NCI-H146 (cell line): ENCODE results near the gene GGA3.
"Not testable (repeated sequence)": the region's sequence is repeated elsewhere in the genome, so short reads cannot be mapped to it uniquely, and the experiment has no call there.

Source experiments
- DNase-seq: peaks from one replicate; lab custom pipeline; 2025; lab: John Stamatoyannopoulos, UW

Gene GGA3

DNA sequence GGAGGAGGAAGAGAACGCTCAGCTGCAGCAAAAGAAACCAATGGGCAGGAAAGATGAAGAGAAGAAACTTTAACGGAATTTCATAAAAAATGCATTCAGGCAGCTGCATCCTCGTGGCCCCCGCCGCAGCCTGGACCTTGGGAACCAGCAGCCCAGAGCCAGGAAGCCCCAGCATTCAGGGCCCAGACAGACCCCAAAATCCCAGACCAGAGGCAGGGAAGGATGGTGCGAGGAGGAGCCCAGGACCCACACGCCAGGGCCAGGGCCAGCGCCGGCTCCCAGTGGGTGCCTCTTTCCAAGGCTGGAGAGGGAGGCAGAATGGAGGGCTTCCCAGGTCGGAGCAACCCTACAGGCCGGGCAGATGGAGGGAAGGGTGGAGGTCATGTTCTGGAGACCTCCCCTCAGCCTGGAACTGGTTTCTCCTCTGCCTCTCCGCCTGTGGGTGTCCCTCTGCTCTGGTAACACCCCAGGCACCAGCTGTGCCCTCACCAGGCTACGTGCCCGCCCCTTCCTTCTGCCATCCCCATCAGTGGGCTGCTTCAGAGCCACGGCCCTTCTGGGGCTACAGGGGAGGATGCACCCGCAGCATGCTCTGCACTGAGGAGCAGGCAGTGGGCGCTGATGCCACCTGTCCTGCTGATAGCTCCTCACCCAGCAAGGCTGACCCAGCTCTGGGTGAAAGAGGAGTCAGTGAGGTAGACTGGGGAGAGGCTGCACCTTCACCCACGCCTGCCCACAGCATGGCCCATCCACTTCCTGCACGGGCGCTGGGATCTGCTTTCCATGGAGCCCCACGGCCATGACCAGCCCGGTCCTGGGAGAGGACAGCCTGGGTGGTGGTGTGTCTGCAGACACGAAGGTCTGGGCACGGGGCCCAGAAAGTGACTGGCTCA lies 10.8 kb upstream of the GGA3 start:
- no peak for DNase-seq

GRCh38 chr17:75271233-75271954 lies 10.0 kb upstream of the GGA3 start:
- peak; percentile 65 for DNase-seq

- DNase-seq: no peak
Measured at GRCh38 chr17:75270966-75271232, 9.5 kb upstream of the GGA3 start, which contains the start of gene MIF4GD. TSS of gene MIF4GD (minus strand) at chr17:75271231. CDS start at chr17:75270195, 1,036 bp downstream.

GRCh38 chr17:75270218-75270965 lies 9.0 kb upstream of the GGA3 start:
- peak; percentile 78 for DNase-seq

- no peak for DNase-seq
Measured at GRCh38 chr17:75269844-75270217, 8.4 kb upstream of the GGA3 start.

GRCh38 chr17:75267411-75268232 lies 6.2 kb upstream of the GGA3 start:
- DNase-seq: peak; percentile 52

DNA sequence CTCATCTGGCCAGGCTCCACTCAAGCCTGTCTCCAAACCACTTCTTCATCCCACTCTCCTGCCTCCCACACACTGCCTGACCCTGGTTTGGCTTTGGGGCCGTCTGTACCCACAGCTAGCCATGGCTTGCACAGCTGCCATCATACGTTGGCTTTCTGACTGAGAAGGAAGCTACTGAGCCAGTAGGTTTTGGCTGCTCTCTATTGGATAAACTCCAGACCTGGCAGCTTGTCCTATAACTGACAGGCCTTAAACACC lies 5.7 kb upstream of the GGA3 start:
- DNase-seq: no peak

DNA sequence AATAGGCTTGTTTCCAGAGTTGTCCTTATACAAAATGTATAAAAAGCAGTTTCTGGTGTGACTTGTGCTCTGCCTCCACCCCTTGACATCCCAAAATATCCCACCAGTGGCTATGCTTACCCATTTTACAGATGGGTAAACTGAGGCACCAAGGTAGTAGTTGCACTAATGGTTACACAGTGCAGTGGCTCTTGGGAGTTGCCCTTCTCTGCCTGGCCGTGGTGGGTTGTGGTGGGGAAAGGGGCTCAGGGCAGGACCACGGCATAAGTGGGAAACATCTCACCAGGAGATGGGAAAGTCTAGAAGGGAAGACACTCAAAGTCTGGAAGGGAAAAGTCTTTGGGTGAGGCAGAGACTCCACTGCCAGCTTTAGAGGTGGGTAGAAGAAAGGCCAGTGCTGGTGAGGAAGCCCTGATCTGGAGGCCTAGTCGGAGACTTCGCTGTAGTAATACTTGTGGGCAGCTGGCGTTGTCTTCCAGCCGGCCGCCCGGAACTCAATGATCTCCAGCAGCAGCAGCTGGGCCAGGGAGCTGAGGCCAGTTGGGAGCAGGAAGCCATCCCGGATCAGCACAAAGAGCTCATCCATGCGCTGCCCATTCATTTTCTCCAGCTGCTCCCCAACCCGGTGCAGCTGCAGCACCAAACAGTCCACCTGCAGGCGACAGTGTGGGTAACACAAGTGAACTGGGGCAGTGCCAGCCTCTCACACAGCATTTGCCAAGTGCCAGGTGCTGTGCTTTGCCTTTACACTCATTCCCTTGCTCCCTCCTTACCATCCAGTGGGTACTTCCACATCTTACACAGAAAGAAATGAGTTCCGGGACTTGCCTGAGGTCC lies 5.1 kb upstream of the GGA3 start:
- DNase-seq: no peak

- DNase-seq: no peak
Measured at GRCh38 chr17:75265614-75266315, 4.4 kb upstream of the GGA3 start.

- DNase-seq: no peak
Measured at GRCh38 chr17:75263055-75263454, 1.6 kb upstream of the GGA3 start.

GRCh38 chr17:75262112-75262606 lies 753 bp upstream of the GGA3 start:
- peak; percentile 50 for DNase-seq

DNA sequence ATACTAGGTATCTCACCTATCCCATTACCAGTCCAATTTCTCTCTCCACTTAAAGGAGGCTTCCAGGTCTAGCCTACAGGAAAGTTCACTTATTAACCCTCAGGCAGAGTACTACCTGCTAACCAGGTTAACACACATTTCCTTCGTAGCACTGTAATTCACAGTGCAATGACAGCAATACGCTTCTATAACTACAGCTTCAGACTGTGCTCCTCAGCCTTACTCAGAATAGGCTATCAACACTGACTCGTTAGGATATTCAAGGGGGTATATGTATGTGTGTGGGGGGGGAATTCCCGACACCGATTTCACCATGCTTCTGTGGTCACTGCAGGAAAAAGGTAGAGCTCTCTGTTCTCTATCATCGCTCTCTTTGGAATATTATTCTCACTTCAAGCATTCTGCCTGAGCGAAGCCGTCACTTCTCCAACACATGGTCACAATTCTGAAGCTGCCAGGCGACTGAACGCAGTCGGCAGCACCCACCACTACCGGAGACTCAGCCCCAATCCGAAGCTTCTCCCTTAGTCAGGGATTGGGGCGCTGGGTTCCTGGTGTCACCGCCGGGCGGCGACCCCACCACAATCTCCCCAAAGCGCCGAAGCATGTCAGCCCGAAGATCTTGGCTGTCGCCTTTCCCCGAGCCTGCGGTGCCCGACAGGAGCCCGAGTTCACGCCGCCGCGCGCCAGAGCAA lies 618 bp downstream of the GGA3 start:
- no peak for DNase-seq

DNA sequence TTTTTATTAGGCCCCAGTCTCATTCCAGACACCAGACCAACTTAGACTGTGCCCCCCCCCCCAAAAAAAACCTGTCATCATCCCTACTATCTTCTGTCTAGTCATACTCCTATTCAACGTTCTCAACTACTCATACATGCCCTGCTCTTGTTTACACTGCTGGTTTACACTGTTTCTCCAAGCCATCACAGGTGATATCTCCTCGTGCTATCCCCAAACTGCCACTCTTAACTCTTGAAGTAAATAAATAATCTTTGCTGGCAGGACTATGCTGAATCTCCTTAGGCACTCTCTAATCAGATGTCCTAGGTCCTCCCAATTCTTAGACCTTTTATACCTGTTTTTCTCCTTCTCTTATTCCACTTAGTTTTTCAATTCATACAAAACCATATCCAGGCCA lies 4.2 kb downstream of the GGA3 start:
- not testable (repeated sequence) for DNase-seq

DNA sequence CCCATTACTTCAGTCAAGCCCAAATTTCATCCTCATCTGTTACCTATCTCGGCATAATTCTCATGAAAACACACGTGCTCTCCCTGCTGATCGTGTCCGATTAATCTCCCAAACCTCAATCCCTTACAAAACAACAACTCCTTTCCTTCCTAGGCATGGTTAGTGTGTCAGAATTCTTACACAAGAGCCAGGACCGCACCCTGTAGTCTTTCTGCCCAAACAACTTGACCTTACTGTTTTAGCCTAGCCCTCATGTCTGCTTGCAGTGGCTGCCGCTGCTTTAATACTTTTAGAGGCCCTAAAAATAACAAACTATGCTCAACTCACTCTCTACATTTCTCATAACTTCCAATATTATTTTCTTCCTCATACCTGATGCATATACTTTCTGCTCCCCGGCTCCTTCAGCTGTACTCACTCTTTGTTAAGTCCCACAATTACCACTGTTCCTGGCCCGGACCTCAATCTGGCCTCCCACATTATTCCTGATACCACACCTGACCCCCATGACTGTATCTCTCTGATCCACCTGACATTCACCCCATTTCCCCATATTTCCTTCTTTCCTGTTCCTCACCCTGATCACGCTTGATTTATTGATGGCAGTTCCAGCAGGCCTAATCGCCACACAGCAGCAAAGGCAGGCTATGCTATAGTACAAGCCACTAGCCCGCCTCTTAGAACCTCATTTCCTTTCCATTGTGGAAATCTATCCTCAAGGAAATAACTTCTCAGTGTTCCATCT lies 5.3 kb downstream of the GGA3 start:
- not testable (repeated sequence) for DNase-seq

- no peak for DNase-seq
Measured at GRCh38 chr17:75252039-75252816, 9.2 kb downstream of the GGA3 start.

DNA sequence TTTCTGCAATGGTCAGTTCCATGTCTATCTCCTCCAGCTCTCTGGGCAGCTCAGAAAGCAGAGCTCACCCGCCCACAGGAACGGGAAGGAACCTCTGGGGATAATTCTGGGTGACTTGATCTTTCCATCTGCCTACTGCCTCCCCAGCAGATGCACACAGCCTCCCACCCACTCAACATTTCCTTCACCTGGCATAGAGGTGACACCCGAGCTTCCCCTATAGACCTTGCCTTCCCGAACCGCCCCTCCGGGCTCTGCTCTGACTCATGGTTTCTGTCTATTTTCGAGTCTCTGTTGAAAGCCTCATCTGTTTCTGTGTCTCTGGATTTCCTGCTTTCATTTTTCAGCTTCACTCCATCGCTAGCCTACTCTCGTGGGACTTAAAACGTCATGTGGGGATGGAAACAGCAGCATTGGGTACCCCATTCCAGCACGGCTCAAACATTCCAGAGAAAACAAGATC lies 11.4 kb downstream of the GGA3 start:
- no peak for DNase-seq

GRCh38 chr17:75249564-75249963 lies 11.8 kb downstream of the GGA3 start:
- DNase-seq: no peak

DNA sequence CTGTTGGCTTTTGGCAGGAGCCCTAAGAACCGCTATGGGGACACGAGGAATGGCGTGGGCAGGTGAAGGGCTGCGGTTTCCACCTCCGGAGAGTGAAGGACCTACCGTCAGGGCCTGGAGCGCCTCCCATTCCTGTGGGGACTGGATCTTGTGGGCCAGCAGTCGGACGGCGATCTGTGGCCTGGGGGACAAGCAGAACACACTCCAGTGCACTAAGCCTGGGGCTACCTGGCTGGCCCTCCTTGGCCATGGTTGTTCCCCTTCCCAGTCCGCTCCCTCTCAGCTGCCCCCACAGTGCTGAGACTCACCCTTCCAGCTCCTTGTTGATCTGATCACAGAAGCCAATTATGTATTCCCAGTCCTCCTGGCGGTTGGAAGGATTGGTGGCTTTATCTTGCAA lies 15.0 kb downstream of the GGA3 start:
- no peak for DNase-seq
